IMR-90 (cell line): ENCODE data around the gene CDH13. TPM values are rescaled to one million over a fixed set of nuclear protein-coding genes. Genes with fewer than 3 reads are reported as not detected.
A peak's percentile ranks its signal among the peaks of the same experiment; 100 is the strongest.

ENCODE experiments used
- ATAC-seq: fragments of 200-7000 bp; cut with Tn5 transposase; 2 replicates; pipeline ENCODE4 v1.9.1; 2020; ENCODE audit warnings: low read depth, mild to moderate bottlenecking, moderate library complexity
- BruUV-seq: library from RNA; stranded (reverse); fragments of 400-500 nt; replicated peaks from 2 replicates; lab custom pipeline; 2021; lab: Mats Ljungman, UMichigan
- CTCF ChIA-PET: fragments of 300-600 bp; formaldehyde crosslinking; extraction: SDS; loops from one replicate; lab custom pipeline; 2021; ENCODE audit warnings: antibody characterized with exemption; lab: Yijun Ruan, JAX
- POLR2A ChIA-PET: fragments of 300-600 bp; sonication (Branson Sonifier 250); formaldehyde crosslinking; loops from one replicate; lab custom pipeline; 2022; ENCODE audit warnings: antibody characterized with exemption; ENCODE audit not compliant: unreplicated experiment; lab: Charles Lee
- DNase-seq: peaks from one replicate; pipeline ENCODE4 v3.0.0; 2013
- H2AFZ ChIP-seq: replicated peaks from 2 replicates; pipeline ENCODE3; 2013; ENCODE audit warnings: low read length, mild to moderate bottlenecking; ENCODE audit not compliant: poor library complexity
- H2AK5ac ChIP-seq: 2 replicates; pipeline ENCODE4 v1.6.1; 2013; ENCODE audit warnings: low read depth, low read length, inconsistent platforms
- H2AK9ac ChIP-seq: replicated peaks from 2 replicates; pipeline ENCODE3; 2013; ENCODE audit warnings: mild to moderate bottlenecking, low read depth, low read length, moderate library complexity; ENCODE audit not compliant: poor library complexity
- H2BK120ac ChIP-seq: 2 replicates; pipeline ENCODE4 v1.6.1; 2013; ENCODE audit warnings: low read depth, low read length, inconsistent platforms
- H2BK15ac ChIP-seq: 3 replicates; pipeline ENCODE4 v1.6.1; 2013; ENCODE audit warnings: low read depth, low read length, inconsistent platforms
- H2BK20ac ChIP-seq: 2 replicates; pipeline ENCODE4 v1.6.1; 2013; ENCODE audit warnings: low read depth, mild to moderate bottlenecking, inconsistent platforms, low read length, moderate library complexity
- H2BK5ac ChIP-seq: 2 replicates; pipeline ENCODE4 v1.6.1; 2013; ENCODE audit warnings: mild to moderate bottlenecking, low read depth, low read length, inconsistent platforms; ENCODE audit not compliant: poor library complexity, severe bottlenecking
- H3K14ac ChIP-seq: replicated peaks from 2 replicates; pipeline ENCODE4 v1.6.1; 2013; ENCODE audit warnings: low read depth, low read length, inconsistent platforms
- H3K18ac ChIP-seq: 2 replicates; pipeline ENCODE4 v1.6.1; 2013; ENCODE audit warnings: low read depth, low read length, control low read depth
- H3K23ac ChIP-seq: 2 replicates; pipeline ENCODE4 v1.6.1; 2013; ENCODE audit warnings: low read depth, low read length, inconsistent platforms
- H3K27ac ChIP-seq: 2 replicates; pipeline ENCODE4 v1.5.1; 2013; ENCODE audit warnings: mild to moderate bottlenecking, control low read depth, low read length; ENCODE audit not compliant: insufficient read depth
- H3K27me3 ChIP-seq: 2 replicates; pipeline ENCODE4 v1.6.1; 2013; ENCODE audit warnings: low read length; ENCODE audit not compliant: control insufficient read depth, insufficient read depth
- H3K36me3 ChIP-seq: 2 replicates; pipeline ENCODE4 v1.6.1; 2013; ENCODE audit warnings: low read length, mixed read lengths; ENCODE audit not compliant: control insufficient read depth, insufficient read depth
- H3K4ac ChIP-seq: 2 replicates; pipeline ENCODE4 v1.6.1; 2013; ENCODE audit warnings: low read depth, low read length, inconsistent platforms
- H3K4me1 ChIP-seq: 2 replicates; pipeline ENCODE4 v1.6.1; 2013; ENCODE audit warnings: low read length, mixed read lengths; ENCODE audit not compliant: control insufficient read depth, insufficient read depth
- H3K4me2 ChIP-seq: 2 replicates; pipeline ENCODE4 v1.6.1; 2013; ENCODE audit warnings: low read depth, mild to moderate bottlenecking, control low read depth, low read length, moderate library complexity
- H3K4me3 ChIP-seq: 2 replicates; pipeline ENCODE4 v1.5.1; 2013; ENCODE audit warnings: low read depth, mild to moderate bottlenecking, control low read depth, low read length, moderate library complexity; ENCODE audit not compliant: insufficient read depth
- H3K56ac ChIP-seq: 2 replicates; pipeline ENCODE4 v1.6.1; 2013; ENCODE audit warnings: low read length, inconsistent platforms; ENCODE audit not compliant: insufficient read depth; ENCODE audit errors: extremely low read depth
- H3K79me1 ChIP-seq, 2 experiments: 2 replicates each; pipeline ENCODE4 v1.6.1; 2013; ENCODE audit warnings: low read length in 2 of 2, inconsistent platforms in 1 of 2, low read depth in 1 of 2
- H3K9ac ChIP-seq: 2 replicates; pipeline ENCODE4 v1.6.1; 2013; ENCODE audit warnings: low read depth, low read length, control low read depth
- H3K9me1 ChIP-seq: 2 replicates; pipeline ENCODE4 v1.6.1; 2013; ENCODE audit warnings: low read length, inconsistent platforms; ENCODE audit not compliant: insufficient read depth
- H3K9me3 ChIP-seq: 2 replicates; pipeline ENCODE4 v1.6.1; 2013; ENCODE audit warnings: low read length; ENCODE audit not compliant: control insufficient read depth, insufficient read depth
- H4K20me1 ChIP-seq: 2 replicates; pipeline ENCODE4 v1.6.1; 2013; ENCODE audit warnings: low read length, inconsistent platforms; ENCODE audit not compliant: insufficient read depth
- H4K5ac ChIP-seq: 2 replicates; pipeline ENCODE4 v1.6.1; 2013; ENCODE audit warnings: mild to moderate bottlenecking, low read depth, low read length, control low read depth
- H4K8ac ChIP-seq, 2 experiments: 2 replicates each; pipeline ENCODE4 v1.6.1; 2013; ENCODE audit warnings: low read depth in 2 of 2, low read length in 2 of 2, control low read depth in 1 of 2, inconsistent platforms in 1 of 2
- H4K91ac ChIP-seq: 2 replicates; pipeline ENCODE4 v1.6.1; 2013; ENCODE audit warnings: low read depth, low read length, inconsistent platforms; ENCODE audit not compliant: insufficient read depth
- BHLHE40 ChIP-seq: fragments of 150-350 bp; IDR thresholded peaks from 2 replicates; pipeline ENCODE4 v1.6.1; 2016; ENCODE audit warnings: mild to moderate bottlenecking, low read depth, low read length
- MAFK ChIP-seq: IDR thresholded peaks from 2 replicates; pipeline ENCODE4 v1.6.1; 2012; ENCODE audit warnings: low read depth, low read length, improper control_type of control experiment
- WGBS, 2 experiments: methylation state at CpG; one replicate each; pipeline versions ENCODE4 v1.1.5 to v1.1.7; 2013; ENCODE audit warnings: missing lambda C conversion rate in 2 of 2; ENCODE audit not compliant: insufficient read length in 1 of 2; ENCODE audit errors: extremely low coverage in 2 of 2; 5-methylcytosine and 5-hydroxymethylcytosine counted together
- dilution Hi-C: fragments of 300-500 bp; cut with HindIII; formaldehyde crosslinking; loops from one replicate; pipeline ENCODE4 v1.14.3; 2018; ENCODE audit warnings: low sequenced_read_pairs; ENCODE audit not compliant: unreplicated experiment
- in situ Hi-C: fragments of 300-500 bp; cut with MboI; formaldehyde crosslinking; loops from 3 replicates; pipeline ENCODE4 v1.14.3; 2019; ENCODE audit warnings: low sequenced_read_pairs, inconsistent platforms, mixed read lengths
- intact Hi-C: fragments of 100-400 bp; cut with micrococcal nuclease; formaldehyde crosslinking; loops from 2 replicates; pipeline ENCODE4 v1.10.0; 2022
- polyA plus RNA-seq, 3 experiments: library from polyadenylated mRNA; depleted of rRNA; stranded (reverse); fragments of >200 nt; gene quantifications; 2 replicates each; pipeline ENCODE4 v1.2.3, GENCODE V29; 2012; ENCODE audit warnings: low replicate concordance in 1 of 3
- total RNA-seq: library from RNA; depleted of rRNA; stranded (reverse); fragments of >200 nt; gene quantifications from 2 replicates; pipeline ENCODE4 v1.2.3, GENCODE V29; 2012
- TF ChIP-seq, protein P1 (sequence below): fragments of 150-350 bp; IDR thresholded peaks from 2 replicates; pipeline ENCODE4 v1.6.1; 2017; ENCODE audit warnings: mild to moderate bottlenecking, antibody characterized with exemption, low read length, low read depth

The CDH13 gene
- total and polyA plus RNA-seq, 2 of the 4 experiments (the other 2 are of a cell fraction) = 61.6 to 74.7 TPM

DNA sequence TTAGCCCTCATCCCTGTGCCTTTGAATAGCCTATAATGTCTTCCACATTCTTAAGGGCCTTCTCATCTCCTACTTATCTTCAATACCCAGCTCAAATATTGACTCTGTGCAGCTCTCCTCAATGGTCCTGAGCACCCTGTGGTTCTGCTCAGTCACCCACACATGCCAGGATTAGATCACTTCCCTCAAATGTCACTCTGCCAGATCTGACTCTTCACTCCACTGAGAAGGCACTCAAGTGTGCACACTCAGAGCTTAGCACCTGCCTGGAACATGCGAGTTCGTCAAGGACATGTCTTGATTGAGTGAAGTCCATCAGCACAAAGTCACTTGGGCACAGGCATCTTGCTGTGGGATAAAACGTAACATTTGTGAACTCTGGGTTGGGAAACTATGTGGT lies 404.8 kb downstream of the CDH13 start:
- ATAC-seq = no peak
- in situ Hi-C loops = no loop called here

More for the DNA sequence above, 404.8 kb downstream of the CDH13 start:
- no peak overlapping the region for H3K4me3 ChIP-seq
- H3K23ac ChIP-seq = no peak overlapping the region
- H2AK9ac ChIP-seq = no peak overlapping the region
- no peak overlapping the region for H3K27ac ChIP-seq
- H4K91ac ChIP-seq = no peak overlapping the region
- H3K79me1 ChIP-seq = no peaks in the 10 kb centered on the region
- H3K18ac ChIP-seq = no peak overlapping the region
- no peaks in the 10 kb centered on the region for H3K36me3 ChIP-seq
- no peak overlapping the region for H3K14ac ChIP-seq
- H2AFZ ChIP-seq = no peak overlapping the region
- ChIA-PET POLR2A (no interaction called here), CTCF (no interaction called here)
- no peak overlapping the region for H3K9ac ChIP-seq
- H3K4ac ChIP-seq = no peak overlapping the region
- 100% methylated on average over 2 of the region's 3 CpGs; no CpG with 5 or more reads in 1 of the 2 experiments for WGBS, 2 experiments
- H3K27me3 ChIP-seq = no peaks in the 10 kb centered on the region
- peak; percentile 8 for DNase-seq
- no peak overlapping the region for H2BK120ac ChIP-seq
- H4K5ac ChIP-seq = no peak overlapping the region
- no peak overlapping the region for H4K8ac ChIP-seq
- no peaks in the 10 kb centered on the region for H3K4me1 ChIP-seq
- H3K9me1 ChIP-seq = 0 out of 2 replicates have a peak, but pooled peaks cover 5% of the 10 kb centered on the region
- no peaks in the 10 kb centered on the region for H4K20me1 ChIP-seq
- dilution Hi-C loops (no loop called here), intact Hi-C loops (no loop called here)
- no peaks in the 10 kb centered on the region for H3K9me3 ChIP-seq
- H3K4me2 ChIP-seq = no peak overlapping the region
- H2AK5ac ChIP-seq = no peak overlapping the region
- H2BK20ac ChIP-seq = no peak overlapping the region
- no peak overlapping the region for H2BK15ac ChIP-seq
- BruUV-seq = no TSS peak
- no peak overlapping the region for H3K56ac ChIP-seq
- no peak overlapping the region for H2BK5ac ChIP-seq
- TF ChIP-seq, protein P1, sequence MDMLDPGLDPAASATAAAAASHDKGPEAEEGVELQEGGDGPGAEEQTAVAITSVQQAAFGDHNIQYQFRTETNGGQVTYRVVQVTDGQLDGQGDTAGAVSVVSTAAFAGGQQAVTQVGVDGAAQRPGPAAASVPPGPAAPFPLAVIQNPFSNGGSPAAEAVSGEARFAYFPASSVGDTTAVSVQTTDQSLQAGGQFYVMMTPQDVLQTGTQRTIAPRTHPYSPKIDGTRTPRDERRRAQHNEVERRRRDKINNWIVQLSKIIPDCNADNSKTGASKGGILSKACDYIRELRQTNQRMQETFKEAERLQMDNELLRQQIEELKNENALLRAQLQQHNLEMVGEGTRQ = no peak
- no peak for TF ChIP-seq BHLHE40
- no peak for TF ChIP-seq MAFK
